ENCODE results near the gene TCF23. TPM values are rescaled to one million over a fixed set of nuclear protein-coding genes. Genes with fewer than 3 reads are reported as not detected.

Gene TCF23
- total and polyA plus RNA-seq, 4 donors: under 0.01 to 0.05 (median 0.02) TPM; not detected in 1

DNA sequence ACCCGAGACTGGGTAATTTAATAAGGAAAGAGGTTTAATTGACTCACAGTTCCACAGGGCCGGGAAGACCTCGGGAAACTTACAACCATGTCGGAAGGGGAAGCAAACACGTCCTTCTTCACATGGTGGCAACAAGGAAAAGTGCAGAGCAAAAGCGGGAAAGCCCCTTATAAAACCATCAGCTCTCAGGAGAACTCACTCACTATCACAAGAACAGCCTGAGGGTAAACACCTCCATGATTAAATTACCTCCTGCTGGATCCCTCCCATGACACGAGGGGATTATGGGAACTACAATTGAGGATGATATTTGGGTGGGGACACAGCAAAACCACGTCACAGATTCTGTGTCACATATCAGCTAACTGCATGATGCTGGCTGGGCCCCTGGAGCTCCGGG lies 11.4 kb downstream of the TCF23 start:
- H3K27ac ChIP-seq (ENCODE audit: low read depth in 1 of 2, low read length in 2 of 2): no peak overlapping the region
- WGBS: 89% methylated on average over 9 of the region's 9 CpGs
- peaks cover 0 to 2% (median under 1%) of the 10 kb centered on the region in 4 donors for H3K4me1 ChIP-seq (ENCODE audit: control insufficient read depth in 4 of 4, insufficient read depth in 4 of 4, low read length in 3 of 4)
- no peak overlapping the region for H3K4me3 ChIP-seq (ENCODE audit: low read depth in 1 of 3, low read length in 3 of 3)
- DNase-seq (ENCODE audit: low spot score): no peak
- H3K36me3 ChIP-seq (ENCODE audit: control insufficient read depth in 4 of 4, insufficient read depth in 3 of 4, low read depth in 1 of 4, low read length in 3 of 4): no peaks in the 10 kb centered on the region
- H3K27me3 ChIP-seq (ENCODE audit: control insufficient read depth in 4 of 4, insufficient read depth in 4 of 4, low read length in 3 of 4): no peaks in the 10 kb centered on the region
- H3K9ac ChIP-seq (ENCODE audit: low read depth in 1 of 2, low read length in 2 of 2): no peak overlapping the region
- TF ChIP-seq RAD21 (IDR thresholded peaks at IDR 0.05) (no peak), HNF4G (IDR thresholded peaks at IDR 0.05) (no peak), RXRA (IDR thresholded peaks at IDR 0.05) (no peak)
- TF ChIP-seq, protein P1, sequence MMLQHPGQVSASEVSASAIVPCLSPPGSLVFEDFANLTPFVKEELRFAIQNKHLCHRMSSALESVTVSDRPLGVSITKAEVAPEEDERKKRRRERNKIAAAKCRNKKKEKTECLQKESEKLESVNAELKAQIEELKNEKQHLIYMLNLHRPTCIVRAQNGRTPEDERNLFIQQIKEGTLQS (IDR thresholded peaks at IDR 0.05): no peak
- H3K9me3 ChIP-seq (ENCODE audit: control insufficient read depth in 4 of 4, low read length in 3 of 4): no peaks in the 10 kb centered on the region

DNA sequence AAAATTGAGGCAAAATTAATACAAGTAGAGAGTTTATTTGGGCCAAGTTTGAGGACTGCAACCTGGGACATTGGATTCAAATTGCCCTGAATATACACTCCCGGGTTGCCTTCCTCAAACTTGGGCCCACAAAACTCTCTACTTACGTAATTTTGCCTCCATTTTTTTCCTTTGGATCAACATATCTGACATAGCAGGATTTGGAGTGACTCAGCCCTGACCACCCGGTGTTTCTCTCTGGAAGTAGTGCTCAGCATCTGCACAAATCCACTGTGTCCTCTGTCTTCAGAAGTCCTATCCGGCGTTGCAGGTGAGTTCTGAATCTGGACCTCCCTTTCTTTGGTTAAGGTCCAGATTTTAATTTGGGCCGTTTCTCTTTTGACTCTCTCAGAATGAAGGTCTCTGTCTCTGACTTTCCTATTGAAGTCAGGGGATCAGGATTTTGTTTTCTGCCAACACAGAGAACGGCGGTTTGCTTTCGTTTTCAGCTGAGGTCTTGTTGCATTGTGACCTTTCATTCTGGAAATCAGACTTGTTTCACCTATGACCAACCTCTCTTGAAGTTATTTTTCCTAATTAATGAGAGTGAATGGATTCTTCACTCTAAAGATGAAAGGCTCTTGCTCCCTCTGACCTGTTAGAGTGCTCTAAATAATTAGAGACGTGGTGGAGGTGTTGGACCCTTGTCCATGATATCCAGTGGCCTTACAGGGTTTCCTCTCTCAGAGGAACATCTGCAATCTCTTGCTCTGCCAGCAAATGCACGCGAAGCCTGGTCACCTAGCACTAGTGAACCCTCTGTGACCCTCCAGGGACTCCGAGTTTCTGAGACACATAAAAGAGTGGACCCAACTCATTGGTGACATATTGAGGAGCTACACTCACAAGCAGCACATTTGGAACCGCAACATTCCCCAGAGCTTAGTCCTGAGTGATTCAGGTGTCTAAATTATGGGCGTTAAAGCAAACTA lies 13.6 kb downstream of the TCF23 start:
- DNase-seq (ENCODE audit: low spot score): no peak
- Histone ChIP-seq H3K27me3 (ENCODE audit: control insufficient read depth in 4 of 4, insufficient read depth in 4 of 4, low read length in 3 of 4) (no peaks in the 10 kb centered on the region), H3K4me3 (ENCODE audit: low read depth in 1 of 3, low read length in 3 of 3) (peak overlapping the region; percentile 21 to 66 (median 57)), H3K9me3 (ENCODE audit: control insufficient read depth in 4 of 4, low read length in 3 of 4) (no peaks in the 10 kb centered on the region), H3K27ac (ENCODE audit: low read depth in 1 of 2, low read length in 2 of 2) (peak overlapping the region; percentile 76 to 79), H3K36me3 (ENCODE audit: control insufficient read depth in 4 of 4, insufficient read depth in 3 of 4, low read depth in 1 of 4, low read length in 3 of 4) (no peaks in the 10 kb centered on the region), H3K9ac (ENCODE audit: low read depth in 1 of 2, low read length in 2 of 2) (peak overlapping the region in 1 of 2 donors; percentile 93), H3K4me1 (ENCODE audit: control insufficient read depth in 4 of 4, insufficient read depth in 4 of 4, low read length in 3 of 4) (peaks cover 0 to 2% (median under 1%) of the 10 kb centered on the region in 4 donors)
- TF ChIP-seq RXRA (IDR thresholded peaks at IDR 0.05): peak; percentile 8 to 36
- TF ChIP-seq TAF1 (conservative IDR thresholded peaks at IDR 0.05): peak; percentile 20
- peak in 1 of 2 donors; percentile 21 for TF ChIP-seq HNF4A (conservative IDR thresholded peaks at IDR 0.05)
- no peak for TF ChIP-seq EGR1 (IDR thresholded peaks at IDR 0.05; ENCODE audit: low read depth in 2 of 2)
- TF ChIP-seq YY1 (IDR thresholded peaks at IDR 0.05): peak; percentile 44
- TF ChIP-seq, protein P2, sequence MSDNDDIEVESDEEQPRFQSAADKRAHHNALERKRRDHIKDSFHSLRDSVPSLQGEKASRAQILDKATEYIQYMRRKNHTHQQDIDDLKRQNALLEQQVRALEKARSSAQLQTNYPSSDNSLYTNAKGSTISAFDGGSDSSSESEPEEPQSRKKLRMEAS (IDR thresholded peaks at IDR 0.05): no peak
- TF ChIP-seq, protein P3, sequence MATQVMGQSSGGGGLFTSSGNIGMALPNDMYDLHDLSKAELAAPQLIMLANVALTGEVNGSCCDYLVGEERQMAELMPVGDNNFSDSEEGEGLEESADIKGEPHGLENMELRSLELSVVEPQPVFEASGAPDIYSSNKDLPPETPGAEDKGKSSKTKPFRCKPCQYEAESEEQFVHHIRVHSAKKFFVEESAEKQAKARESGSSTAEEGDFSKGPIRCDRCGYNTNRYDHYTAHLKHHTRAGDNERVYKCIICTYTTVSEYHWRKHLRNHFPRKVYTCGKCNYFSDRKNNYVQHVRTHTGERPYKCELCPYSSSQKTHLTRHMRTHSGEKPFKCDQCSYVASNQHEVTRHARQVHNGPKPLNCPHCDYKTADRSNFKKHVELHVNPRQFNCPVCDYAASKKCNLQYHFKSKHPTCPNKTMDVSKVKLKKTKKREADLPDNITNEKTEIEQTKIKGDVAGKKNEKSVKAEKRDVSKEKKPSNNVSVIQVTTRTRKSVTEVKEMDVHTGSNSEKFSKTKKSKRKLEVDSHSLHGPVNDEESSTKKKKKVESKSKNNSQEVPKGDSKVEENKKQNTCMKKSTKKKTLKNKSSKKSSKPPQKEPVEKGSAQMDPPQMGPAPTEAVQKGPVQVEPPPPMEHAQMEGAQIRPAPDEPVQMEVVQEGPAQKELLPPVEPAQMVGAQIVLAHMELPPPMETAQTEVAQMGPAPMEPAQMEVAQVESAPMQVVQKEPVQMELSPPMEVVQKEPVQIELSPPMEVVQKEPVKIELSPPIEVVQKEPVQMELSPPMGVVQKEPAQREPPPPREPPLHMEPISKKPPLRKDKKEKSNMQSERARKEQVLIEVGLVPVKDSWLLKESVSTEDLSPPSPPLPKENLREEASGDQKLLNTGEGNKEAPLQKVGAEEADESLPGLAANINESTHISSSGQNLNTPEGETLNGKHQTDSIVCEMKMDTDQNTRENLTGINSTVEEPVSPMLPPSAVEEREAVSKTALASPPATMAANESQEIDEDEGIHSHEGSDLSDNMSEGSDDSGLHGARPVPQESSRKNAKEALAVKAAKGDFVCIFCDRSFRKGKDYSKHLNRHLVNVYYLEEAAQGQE (IDR thresholded peaks at IDR 0.05): peak; percentile 59
- TF ChIP-seq FOXA2 (IDR thresholded peaks at IDR 0.05): no peak
- TF ChIP-seq, protein P4, sequence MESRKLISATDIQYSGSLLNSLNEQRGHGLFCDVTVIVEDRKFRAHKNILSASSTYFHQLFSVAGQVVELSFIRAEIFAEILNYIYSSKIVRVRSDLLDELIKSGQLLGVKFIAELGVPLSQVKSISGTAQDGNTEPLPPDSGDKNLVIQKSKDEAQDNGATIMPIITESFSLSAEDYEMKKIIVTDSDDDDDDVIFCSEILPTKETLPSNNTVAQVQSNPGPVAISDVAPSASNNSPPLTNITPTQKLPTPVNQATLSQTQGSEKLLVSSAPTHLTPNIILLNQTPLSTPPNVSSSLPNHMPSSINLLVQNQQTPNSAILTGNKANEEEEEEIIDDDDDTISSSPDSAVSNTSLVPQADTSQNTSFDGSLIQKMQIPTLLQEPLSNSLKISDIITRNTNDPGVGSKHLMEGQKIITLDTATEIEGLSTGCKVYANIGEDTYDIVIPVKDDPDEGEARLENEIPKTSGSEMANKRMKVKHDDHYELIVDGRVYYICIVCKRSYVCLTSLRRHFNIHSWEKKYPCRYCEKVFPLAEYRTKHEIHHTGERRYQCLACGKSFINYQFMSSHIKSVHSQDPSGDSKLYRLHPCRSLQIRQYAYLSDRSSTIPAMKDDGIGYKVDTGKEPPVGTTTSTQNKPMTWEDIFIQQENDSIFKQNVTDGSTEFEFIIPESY (IDR thresholded peaks at IDR 0.05): no peak
- 44% methylated on average over 15 of the region's 15 CpGs for WGBS

Data from liver (tissue), 9 donors.